WTC11 (cell line): ENCODE results near the gene PKHD1. TPM values are rescaled to one million over a fixed set of nuclear protein-coding genes. Genes with fewer than 3 reads are reported as not detected.

ENCODE experiments used
- ATAC-seq: fragments of 200-7000 bp; cut with Tn5 transposase; 2 replicates; pipeline ENCODE4 v1.10.0; 2021; ENCODE audit warnings: mild to moderate bottlenecking, moderate library complexity
- CTCF ChIA-PET: fragments of 300-600 bp; sonication (Branson Sonifier 250); formaldehyde crosslinking; loops from one replicate; lab custom pipeline; 2021; ENCODE audit warnings: antibody characterized with exemption; lab: Charles Lee
- POLR2A ChIA-PET: fragments of 350-600 bp; sonication (Branson Sonifier 250); formaldehyde crosslinking; loops from one replicate; lab custom pipeline; 2021; ENCODE audit warnings: antibody characterized with exemption; lab: Charles Lee
- DNase-seq: peaks from one replicate; pipeline ENCODE4 v3.0.0; 2021; ENCODE audit warnings: low spot score
- H3K27ac Mint-ChIP-seq: 2 replicates; pipeline ENCODE4 v1.8.0; 2021; ENCODE audit warnings: mixed read lengths
- H3K27me3 Mint-ChIP-seq: 2 replicates; pipeline ENCODE4 v1.8.0; 2021; ENCODE audit warnings: low read depth, mild to moderate bottlenecking, moderate library complexity, mixed read lengths
- H3K36me3 Mint-ChIP-seq: 2 replicates; pipeline ENCODE4 v1.8.0; 2021; ENCODE audit warnings: mixed read lengths
- H3K4me1 Mint-ChIP-seq: 2 replicates; pipeline ENCODE4 v1.8.0; 2022; ENCODE audit warnings: mixed read lengths
- H3K4me3 Mint-ChIP-seq: 2 replicates; pipeline ENCODE4 v1.8.0; 2021; ENCODE audit warnings: mild to moderate bottlenecking, moderate library complexity, mixed read lengths
- H3K9me3 Mint-ChIP-seq: 2 replicates; pipeline ENCODE4 v1.8.0; 2021; ENCODE audit warnings: mixed read lengths
- AFF4 ChIP-seq: sonication (generic); formaldehyde crosslinking; IDR thresholded peaks from 2 replicates; pipeline ENCODE4 v1.8.1; 2023; ENCODE audit warnings: mild to moderate bottlenecking, missing genetic modification reagents, borderline replicate concordance
- AR ChIP-seq: fragments of 250-450 bp; sonication (Bioruptor Pico); IDR thresholded peaks from 2 replicates; pipeline ENCODE4 v1.9.0; 2021; ENCODE audit warnings: mild to moderate bottlenecking
- ETV6 ChIP-seq: sonication (generic); formaldehyde crosslinking; IDR thresholded peaks from 2 replicates; pipeline ENCODE4 v1.8.1; 2022; ENCODE audit warnings: mild to moderate bottlenecking, missing genetic modification reagents
- FOXK1 ChIP-seq: sonication (generic); formaldehyde crosslinking; IDR thresholded peaks from 2 replicates; pipeline ENCODE4 v1.8.0; 2022; ENCODE audit warnings: mild to moderate bottlenecking, moderate library complexity, missing genetic modification reagents
- MAX ChIP-seq: sonication (generic); formaldehyde crosslinking; IDR thresholded peaks from 2 replicates; pipeline ENCODE4 v1.8.0; 2022; ENCODE audit warnings: mild to moderate bottlenecking, missing genetic modification reagents
- MYBL2 ChIP-seq: sonication (generic); formaldehyde crosslinking; IDR thresholded peaks from 2 replicates; pipeline ENCODE4 v1.8.1; 2023; ENCODE audit warnings: mild to moderate bottlenecking, moderate library complexity, missing genetic modification reagents
- PRRX2 ChIP-seq: fragments of 250-450 bp; sonication (Bioruptor Pico); IDR thresholded peaks from 2 replicates; pipeline ENCODE4 v1.8.0; 2021; ENCODE audit warnings: mild to moderate bottlenecking
- SP1 ChIP-seq: sonication (generic); formaldehyde crosslinking; conservative IDR thresholded peaks from 2 replicates; pipeline ENCODE4 v1.8.1; 2022; ENCODE audit warnings: missing genetic modification reagents
- STAT6 ChIP-seq: sonication (generic); formaldehyde crosslinking; conservative IDR thresholded peaks from 2 replicates; pipeline ENCODE4 v1.8.1; 2023; ENCODE audit warnings: mild to moderate bottlenecking, low read depth, missing genetic modification reagents, moderate library complexity
- ZNF671 ChIP-seq: fragments of 250-450 bp; sonication (Bioruptor Pico); IDR thresholded peaks from 2 replicates; pipeline ENCODE4 v1.8.0; 2021; ENCODE audit warnings: mild to moderate bottlenecking
- total RNA-seq: library from RNA; stranded (reverse); gene quantifications from 3 replicates; pipeline ENCODE4 v1.2.3, GENCODE V29; 2021

Gene PKHD1
- total RNA-seq, 1 experiment from 2014 or later, result 0.15 TPM

GRCh38 chr6:52081237-52081636, 6.2 kb downstream of the PKHD1 start:
- H3K4me3 Mint-ChIP-seq, result no peak overlapping the region

GRCh38 chr6:52077961-52078625, 9.3 kb downstream of the PKHD1 start:
- peaks cover 71% of the 10 kb centered on the region for H3K4me1 Mint-ChIP-seq
- TF ChIP-seq STAT6 (CRISPR knock-in tag) (no peak), SP1 (0 out of 2 replicates have a peak, but pooled peaks have one; percentile 28), AFF4 (no peak), FOXK1 (no peak), ETV6 (0 out of 2 replicates have a peak, but pooled peaks have one; percentile 36)
- TF ChIP-seq, all 79 proteins: peak for 2
- ChIA-PET CTCF (interaction anchor here (1.2 to 1.7 kb wide), 4 partner anchors 9 to 156 kb away, joined by 3 to 10 read pairs (median 5); partner anchors contain the start of gene PKHD1), POLR2A (interaction anchor here (0.7 kb wide), 1 partner anchor 514 kb away, joined by 3 read pairs; no protein-coding TSS in a partner anchor)
- H3K27ac Mint-ChIP-seq, result peak overlapping the region; percentile 96
- H3K27me3 Mint-ChIP-seq, result peaks cover 6% of the 10 kb centered on the region; the same call in 1 of the 2 replicates
- H3K36me3 Mint-ChIP-seq, result 0 out of 2 replicates have a peak, but pooled peaks cover 3% of the 10 kb centered on the region
- no peak for ATAC-seq
- peaks cover 3% of the 10 kb centered on the region; the same call in 1 of the 2 replicates for H3K9me3 Mint-ChIP-seq
- H3K4me3 Mint-ChIP-seq, result peak overlapping the region; percentile 45
- DNase-seq, result no peak

More at GRCh38 chr6:52081237-52081636, 6.2 kb downstream of the PKHD1 start:
- DNase-seq (no peak), ATAC-seq (no peak)
- H3K27me3 Mint-ChIP-seq, result no peaks in the 10 kb centered on the region
- 0 out of 2 replicates have a peak, but pooled peaks cover 3% of the 10 kb centered on the region for H3K36me3 Mint-ChIP-seq
- H3K27ac Mint-ChIP-seq, result no peak overlapping the region
- POLR2A ChIA-PET, result no interaction called here
- CTCF ChIA-PET, result no interaction called here
- peaks cover 7% of the 10 kb centered on the region for H3K9me3 Mint-ChIP-seq
- no peak for TF ChIP-seq PRRX2
- TF ChIP-seq STAT6 (CRISPR knock-in tag), result no peak
- no peak for TF ChIP-seq ZNF671
- no peak for TF ChIP-seq MYBL2 (CRISPR knock-in tag)
- TF ChIP-seq MAX, result no peak
- TF ChIP-seq AR (CRISPR knock-in tag), result no peak
- H3K4me1 Mint-ChIP-seq, result peaks cover 46% of the 10 kb centered on the region
